H1 (cell line): ENCODE data around the gene UBASH3A. TPM values are rescaled to one million over a fixed set of nuclear protein-coding genes. Genes with fewer than 3 reads are reported as not detected.
A peak's percentile ranks its signal among the peaks of the same experiment; 100 is the strongest.

ENCODE experiments used
- CTCF ChIA-PET: fragments of 300-600 bp; sonication (Branson Sonifier 250); formaldehyde crosslinking; loops from one replicate; lab custom pipeline; 2021; ENCODE audit not compliant: partially characterized antibody; lab: Charles Lee
- POLR2A ChIA-PET: fragments of 300-600 bp; sonication (Branson Sonifier 250); formaldehyde crosslinking; loops from one replicate; lab custom pipeline; 2021; ENCODE audit warnings: inconsistent platforms; ENCODE audit not compliant: partially characterized antibody; lab: Charles Lee
- DNase-seq, 2 experiments: peaks; one replicate each; pipeline versions ENCODE4 v3.0.0 to v3.0.0-alpha.2; 2010 to 2022; ENCODE audit warnings: low spot score in 2 of 2, low read depth in 1 of 2, mixed read lengths in 1 of 2
- FAIRE-seq: peaks from 2 replicates; lab custom pipeline; 2011; peaks lifted over from hg19 to GRCh38; lab: Jason Lieb, UNC
- H2AFZ ChIP-seq: 2 replicates; pipeline ENCODE4 v1.8.1; 2012; ENCODE audit warnings: low read length, inconsistent platforms
- H2AK5ac ChIP-seq: 2 replicates; pipeline ENCODE4 v1.6.1; 2013; ENCODE audit warnings: low read depth, low read length
- H2BK120ac ChIP-seq: replicated peaks from 2 replicates; pipeline ENCODE3; 2013; ENCODE audit warnings: low read depth, low read length, inconsistent platforms
- H2BK12ac ChIP-seq: 2 replicates; pipeline ENCODE4 v1.6.1; 2013; ENCODE audit warnings: low read depth, low read length
- H2BK15ac ChIP-seq: 2 replicates; pipeline ENCODE4 v1.6.1; 2013; ENCODE audit warnings: low read length
- H2BK20ac ChIP-seq: 2 replicates; pipeline ENCODE4 v1.6.1; 2013; ENCODE audit warnings: low read length
- H2BK5ac ChIP-seq: 2 replicates; pipeline ENCODE4 v1.6.1; 2013; ENCODE audit warnings: low read depth, low read length
- H3K14ac ChIP-seq: 2 replicates; pipeline ENCODE4 v1.6.1; 2013; ENCODE audit warnings: inconsistent platforms; ENCODE audit not compliant: insufficient read length
- H3K18ac ChIP-seq: 2 replicates; pipeline ENCODE4 v1.6.1; 2013; ENCODE audit warnings: low read length; ENCODE audit errors: extremely low read depth
- H3K23ac ChIP-seq: 2 replicates; pipeline ENCODE4 v1.6.1; 2013; ENCODE audit warnings: inconsistent platforms; ENCODE audit not compliant: insufficient read length
- H3K23me2 ChIP-seq: 2 replicates; pipeline ENCODE4 v1.6.1; 2013; ENCODE audit warnings: low read depth, low read length
- H3K27ac ChIP-seq: 2 replicates; pipeline ENCODE4 v1.6.1; 2011; ENCODE audit warnings: low read depth, low read length, inconsistent platforms
- H3K27me3 ChIP-seq, 4 experiments: replicated peaks in 1 of 4; 1 replicate in 1 of 4; 2 replicates in 3 of 4; pipeline versions ENCODE4 v1.6.1 to v1.8.1; 2011 to 2013; ENCODE audit warnings: low read length in 3 of 4, mild to moderate bottlenecking in 3 of 4, inconsistent platforms in 2 of 4, mixed read lengths in 2 of 4, moderate library complexity in 1 of 4; ENCODE audit not compliant: control insufficient read depth in 3 of 4, insufficient read depth in 3 of 4; ENCODE audit errors: extremely low read depth in 1 of 4
- H3K36me3 ChIP-seq, 4 experiments: 2 replicates each; pipeline versions ENCODE4 v1.6.1 to v1.8.1; 2011 to 2013; ENCODE audit warnings: mild to moderate bottlenecking in 4 of 4, low read length in 3 of 4, moderate library complexity in 2 of 4, control low read depth in 1 of 4, inconsistent platforms in 1 of 4; ENCODE audit not compliant: insufficient read depth in 4 of 4, control insufficient read depth in 2 of 4
- H3K4ac ChIP-seq: replicated peaks from 2 replicates; pipeline ENCODE3; 2013; ENCODE audit warnings: low read length, low read depth, mixed read lengths, inconsistent platforms; ENCODE audit not compliant: insufficient read length
- H3K4me1 ChIP-seq, 4 experiments: replicated peaks in 1 of 4; 1 replicate in 1 of 4; 2 replicates in 3 of 4; pipeline versions ENCODE4 v1.6.1 to v1.8.1; 2011 to 2013; ENCODE audit warnings: low read length in 3 of 4, inconsistent platforms in 2 of 4, mixed read lengths in 1 of 4; ENCODE audit not compliant: insufficient read depth in 4 of 4, control insufficient read depth in 3 of 4
- H3K4me2 ChIP-seq, 2 experiments: 2 replicates each; pipeline versions ENCODE4 v1.6.1 to v1.8.1; 2011 to 2013; ENCODE audit warnings: low read depth in 2 of 2, low read length in 2 of 2, control low read depth in 1 of 2, inconsistent platforms in 1 of 2, mild to moderate bottlenecking in 1 of 2; ENCODE audit not compliant: insufficient read depth in 1 of 2
- H3K4me3 ChIP-seq, 4 experiments: fragments of 200-600, 300-600 bp in 1 of 4; sonication (generic), shearing (Covaris generic), sonication (Bioruptor Twin) in 1 of 4; 2 replicates each; pipeline versions ENCODE4 v1.5.1 to v1.8.1; 2011 to 2016; ENCODE audit warnings: low read length in 4 of 4, low read depth in 3 of 4, control low read depth in 2 of 4, inconsistent platforms in 2 of 4, mild to moderate bottlenecking in 2 of 4, mixed read lengths in 1 of 4, moderate library complexity in 1 of 4; ENCODE audit not compliant: insufficient read depth in 2 of 4; ENCODE audit errors: extremely low read depth in 1 of 4
- H3K56ac ChIP-seq: replicated peaks from 2 replicates; pipeline ENCODE3; 2013; ENCODE audit warnings: low read depth, mild to moderate bottlenecking, mixed read lengths, low read length, inconsistent platforms; ENCODE audit not compliant: insufficient read length
- H3K79me1 ChIP-seq: 2 replicates; pipeline ENCODE4 v1.6.1; 2013; ENCODE audit warnings: low read depth, low read length, control low read depth
- H3K79me2 ChIP-seq, 2 experiments: 2 replicates each; pipeline versions ENCODE4 v1.6.1 to v1.8.1; 2012 to 2013; ENCODE audit warnings: low read length in 2 of 2, mild to moderate bottlenecking in 2 of 2, inconsistent platforms in 1 of 2; ENCODE audit not compliant: insufficient read depth in 2 of 2, control insufficient read depth in 1 of 2
- H3K9ac ChIP-seq, 4 experiments: replicated peaks in 1 of 4; 1 replicate in 1 of 4; 2 replicates in 3 of 4; pipeline versions ENCODE4 v1.6.1 to v1.8.1; 2011 to 2013; ENCODE audit warnings: low read depth in 3 of 4, low read length in 3 of 4, control low read depth in 2 of 4, mild to moderate bottlenecking in 2 of 4, moderate library complexity in 2 of 4, inconsistent platforms in 1 of 4; ENCODE audit errors: extremely low read depth in 1 of 4
- H3K9me3 ChIP-seq, 2 experiments: 2 replicates each; pipeline versions ENCODE4 v1.6.1 to v1.8.1; 2012 to 2013; ENCODE audit warnings: mild to moderate bottlenecking in 2 of 2, moderate library complexity in 2 of 2, control low read depth in 1 of 2, inconsistent platforms in 1 of 2, low read depth in 1 of 2, low read length in 1 of 2, mixed read lengths in 1 of 2; ENCODE audit not compliant: insufficient read depth in 2 of 2
- H4K20me1 ChIP-seq, 2 experiments: replicated peaks in 1 of 2; 2 replicates each; pipeline versions ENCODE3 to v1.8.1; 2011 to 2013; ENCODE audit warnings: inconsistent platforms in 2 of 2, low read length in 2 of 2, mild to moderate bottlenecking in 1 of 2; ENCODE audit not compliant: insufficient read depth in 2 of 2, control insufficient read depth in 1 of 2
- H4K5ac ChIP-seq: 2 replicates; pipeline ENCODE4 v1.6.1; 2013; ENCODE audit warnings: low read length, low read depth, mixed read lengths, inconsistent platforms; ENCODE audit not compliant: insufficient read length
- H4K8ac ChIP-seq: 2 replicates; pipeline ENCODE4 v1.8.0; 2013; ENCODE audit warnings: mild to moderate bottlenecking, moderate library complexity, low read length, inconsistent platforms; ENCODE audit not compliant: insufficient read depth; ENCODE audit errors: extremely low read depth
- H4K91ac ChIP-seq: replicated peaks from 2 replicates; pipeline ENCODE3; 2013; ENCODE audit warnings: low read length, mixed read lengths, inconsistent platforms; ENCODE audit not compliant: insufficient read length
- ATF3 ChIP-seq: IDR thresholded peaks from 2 replicates; pipeline ENCODE4 v1.6.1; 2011; ENCODE audit warnings: low read depth, mild to moderate bottlenecking, low read length; ENCODE audit not compliant: insufficient read depth
- CBX8 ChIP-seq: fragments of 300-800, 300-1000 bp; sonication (generic); IDR thresholded peaks from 2 replicates; pipeline ENCODE4 v1.7.1; 2016; ENCODE audit warnings: low read depth, low read length, borderline replicate concordance
- CEBPB ChIP-seq: IDR thresholded peaks from 2 replicates; pipeline ENCODE4 v1.6.1; 2012; ENCODE audit warnings: low read depth, low read length
- EZH2 ChIP-seq: fragments of 200-600 bp; sonication (generic); IDR thresholded peaks from 2 replicates; pipeline ENCODE4 v1.7.1; 2012; ENCODE audit warnings: low read depth, mild to moderate bottlenecking, moderate library complexity, low read length, inconsistent platforms; ENCODE audit not compliant: severe bottlenecking
- FOSL1 ChIP-seq: IDR thresholded peaks from 2 replicates; pipeline ENCODE4 v1.6.1; 2011; ENCODE audit warnings: mild to moderate bottlenecking, low read depth, low read length, moderate library complexity; ENCODE audit not compliant: insufficient read depth
- KDM1A ChIP-seq: fragments of 200-600, 300-600 bp; sonication (generic); IDR thresholded peaks from 2 replicates; pipeline ENCODE4 v1.7.1; 2016; ENCODE audit warnings: mild to moderate bottlenecking, low read length, borderline replicate concordance
- KDM5A ChIP-seq: fragments of 200-600 bp; IDR thresholded peaks from 2 replicates; pipeline ENCODE4 v1.7.1; 2012; ENCODE audit warnings: mild to moderate bottlenecking, low read length, inconsistent platforms, mixed read lengths
- NRF1 ChIP-seq: IDR thresholded peaks from 2 replicates; pipeline ENCODE4 v1.6.1; 2011; ENCODE audit warnings: mild to moderate bottlenecking, low read depth, low read length, improper control_type of control experiment
- RAD21 ChIP-seq, 2 experiments: IDR thresholded peaks in 1 of 2; conservative IDR thresholded peaks in 1 of 2; 2 replicates each; pipeline ENCODE4 v1.6.1; 2011; ENCODE audit warnings: low read depth in 2 of 2, low read length in 2 of 2, improper control_type of control experiment in 1 of 2, inconsistent platforms in 1 of 2, mild to moderate bottlenecking in 1 of 2, moderate library complexity in 1 of 2
- RFX5 ChIP-seq: IDR thresholded peaks from 2 replicates; pipeline ENCODE4 v1.6.1; 2011; ENCODE audit warnings: low read depth, low read length, improper control_type of control experiment, borderline replicate concordance
- RXRA ChIP-seq: IDR thresholded peaks from 2 replicates; pipeline ENCODE4 v1.6.1; 2011; ENCODE audit warnings: low read depth, mild to moderate bottlenecking, low read length, moderate library complexity; ENCODE audit not compliant: insufficient read depth
- SRF ChIP-seq: IDR thresholded peaks from 2 replicates; pipeline ENCODE4 v1.6.1; 2011; ENCODE audit warnings: mild to moderate bottlenecking, low read depth, low read length, moderate library complexity
- WGBS, 2 experiments: shearing (Covaris generic) in 1 of 2; methylation state at CpG; one replicate each; pipeline versions ENCODE4 v1.1.6 to v1.1.7; 2013 to 2015; ENCODE audit warnings: low lambda C conversion rate in 2 of 2, mixed read lengths in 2 of 2, inconsistent platforms in 1 of 2, low coverage in 1 of 2, missing lambda C conversion rate in 1 of 2; ENCODE audit not compliant: insufficient replicate concordance in 2 of 2, insufficient coverage in 1 of 2, insufficient read length in 1 of 2; ENCODE audit errors: extremely low coverage in 1 of 2, missing lambda C conversion rate in 1 of 2; 5-methylcytosine and 5-hydroxymethylcytosine counted together
- polyA plus RNA-seq, 7 experiments: library from polyadenylated mRNA; depleted of rRNA in 3 of 7; stranded (reverse) in 5 of 7; unstranded in 2 of 7; fragments of >200 nt in 5 of 7; fragments of 200-250 nt in 2 of 7; gene quantifications; 1 replicate in 5 of 7; 2 replicates in 1 of 7; 4 replicates in 1 of 7; pipeline versions ENCODE4 v1.2.1 to v1.2.3, GENCODE V29; 2011 to 2013; ENCODE audit warnings: missing spikeins in 2 of 7, mixed read lengths in 2 of 7
- total RNA-seq: library from RNA; stranded (reverse); fragmentation: NEBNext Ultra II Directional; extraction: Animal tissue kit (Norgen Biotek cat#: 25700); gene quantifications from 2 replicates; pipeline ENCODE4 v1.2.1, GENCODE V29; 2021

UBASH3A gene
- total and polyA plus RNA-seq, 2 of the 8 experiments (the other 6 are each of a cell fraction or from before 2014, with no cell fraction given): not detected

- H3K79me2 ChIP-seq: no peaks in the 10 kb centered on the region
- H3K4me3 ChIP-seq: no peak overlapping the region
- H3K4me1 ChIP-seq: peaks cover 0 to 7% (median 0%) of the 10 kb centered on the region in 4 experiments; a peak in 5 of 7 replicates
- H2BK20ac ChIP-seq: no peak overlapping the region
- no peaks in the 10 kb centered on the region; a peak in 1 of 7 replicates for H3K27me3 ChIP-seq
- H4K8ac ChIP-seq: no peak overlapping the region; the same call in 1 of the 2 replicates
- ChIA-PET POLR2A (no interaction called here), CTCF (interaction anchor here (0.9 to 3.2 kb wide), 7 partner anchors 9 to 242 kb away, joined by 3 to 11 read pairs (median 5); partner anchors contain the start of gene TFF1)
- H3K36me3 ChIP-seq: no peaks in the 10 kb centered on the region
- H4K20me1 ChIP-seq: no peaks in the 10 kb centered on the region
- H2AFZ ChIP-seq: no peak overlapping the region
- H3K14ac ChIP-seq: no peak overlapping the region
- FAIRE-seq (no peak), DNase-seq (no peak)
- no peak overlapping the region for H3K4ac ChIP-seq
- no peak overlapping the region for H2AK5ac ChIP-seq
- H3K23ac ChIP-seq: no peak overlapping the region
- H3K79me1 ChIP-seq: no peaks in the 10 kb centered on the region; the same call in 1 of the 2 replicates
- no peak overlapping the region for H3K4me2 ChIP-seq
- 90% methylated on average over 32 of the region's 32 CpGs; no CpG with 5 or more reads in 1 of the 2 experiments for WGBS, 2 experiments
- peak overlapping the region; percentile 17; the same call in 1 of the 2 replicates for H2BK12ac ChIP-seq
- no peak overlapping the region for H3K56ac ChIP-seq
- H2BK120ac ChIP-seq: no peak overlapping the region
- H4K91ac ChIP-seq: no peak overlapping the region
- no peak overlapping the region for H3K27ac ChIP-seq
- H4K5ac ChIP-seq: no peak overlapping the region
- H3K9me3 ChIP-seq: no peaks in the 10 kb centered on the region
- H3K18ac ChIP-seq: no peak overlapping the region
- H3K9ac ChIP-seq: no peak overlapping the region
- H2BK15ac ChIP-seq: no peak overlapping the region
- no peak overlapping the region; the same call in 1 of the 2 replicates for H2BK5ac ChIP-seq
- no peaks in the 10 kb centered on the region for H3K23me2 ChIP-seq
- no peak for TF ChIP-seq EZH2
- no peak for TF ChIP-seq KDM5A
- TF ChIP-seq SRF: no peak
- TF ChIP-seq CBX8: no peak
- no peak for TF ChIP-seq RFX5
- no peak for TF ChIP-seq ATF3
- TF ChIP-seq CEBPB: peak; percentile 50; the same call in 1 of the 2 replicates
- peak; percentile 36 to 41 for TF ChIP-seq RAD21 (IDR thresholded peaks at IDR 0.05 in 1 of 2, conservative IDR thresholded peaks at IDR 0.05 in 1 of 2; ENCODE audit: low read depth in 2 of 2, low read length in 2 of 2)
- no peak for TF ChIP-seq RXRA
- TF ChIP-seq KDM1A: no peak
- no peak for TF ChIP-seq FOSL1
- no peak for TF ChIP-seq NRF1
These were observed 27.2 kb upstream of the UBASH3A start for GRCh38 chr21:42376338-42376982.
